Lung (tissue), 12 donors: Measurements from ENCODE around the gene DCBLD2. TPM values are rescaled to one million over a fixed set of nuclear protein-coding genes. Genes with fewer than 3 reads are reported as not detected.
A peak's percentile ranks its signal among the peaks of the same experiment; 100 is the strongest.
"Not testable (repeated sequence)": the region's sequence is repeated elsewhere in the genome, so short reads cannot be mapped to it uniquely, and the experiment has no call there.

ENCODE experiments used
- ATAC-seq: fragments of 200-7000 bp; cut with Tn5 transposase; one replicate; pipeline ENCODE4 v1.9.1; 2020; ENCODE audit warnings: moderate number of reproducible peaks; ENCODE audit not compliant: insufficient read depth, low FRiP score
- DNase-seq, 3 donors: peaks; one replicate each; pipeline ENCODE4 v3.0.0-alpha.2; 2013 to 2017
- H3K27ac ChIP-seq, 2 donors: one replicate each; pipeline ENCODE4 v1.5.1; 2013; ENCODE audit warnings: mild to moderate bottlenecking in 2 of 2, moderate library complexity in 2 of 2, control low read depth in 1 of 2, inconsistent platforms in 1 of 2, low read depth in 1 of 2, low read length in 1 of 2
- H3K27me3 ChIP-seq, 3 donors: one replicate each; pipeline ENCODE4 v1.5.1; 2013; ENCODE audit warnings: low read length in 2 of 3; ENCODE audit not compliant: control insufficient read depth in 3 of 3, insufficient read depth in 3 of 3
- H3K36me3 ChIP-seq, 4 donors: one replicate each; pipeline ENCODE4 v1.5.1; 2013; ENCODE audit warnings: low read length in 4 of 4, mild to moderate bottlenecking in 1 of 4, moderate library complexity in 1 of 4; ENCODE audit not compliant: control insufficient read depth in 4 of 4, insufficient read depth in 4 of 4
- H3K4me1 ChIP-seq, 5 donors: one replicate each; pipeline ENCODE4 v1.5.1; 2013; ENCODE audit warnings: low read length in 5 of 5, mild to moderate bottlenecking in 2 of 5, moderate library complexity in 1 of 5; ENCODE audit not compliant: control insufficient read depth in 5 of 5, insufficient read depth in 5 of 5
- H3K4me3 ChIP-seq: one replicate; pipeline ENCODE4 v1.5.1; 2013; ENCODE audit warnings: mild to moderate bottlenecking, control low read depth, moderate library complexity
- H3K9ac ChIP-seq, 2 donors: one replicate each; pipeline ENCODE4 v1.5.1; 2013; ENCODE audit warnings: low read length in 2 of 2, control low read depth in 1 of 2; ENCODE audit not compliant: insufficient read depth in 1 of 2
- H3K9me3 ChIP-seq, 4 donors: one replicate each; pipeline ENCODE4 v1.5.1; 2013; ENCODE audit warnings: low read length in 3 of 4, mild to moderate bottlenecking in 1 of 4, moderate library complexity in 1 of 4; ENCODE audit not compliant: control insufficient read depth in 4 of 4, insufficient read depth in 3 of 4
- WGBS, 2 donors: extraction: QIAGEN DNeasy Blood & Tissue Kit; methylation state at CpG; one replicate each; pipeline ENCODE4 v1.1.7; 2013; 5-methylcytosine and 5-hydroxymethylcytosine counted together
- polyA plus RNA-seq, 2 donors: library from polyadenylated mRNA; stranded (reverse); fragments of 200-250 nt; gene quantifications; one replicate each; pipeline ENCODE4 v1.2.1, GENCODE V29; 2013
- total RNA-seq, 2 donors: library from RNA; depleted of rRNA in 1 of 2; stranded (reverse); fragments of >200 nt in 1 of 2; gene quantifications; one replicate each; pipeline ENCODE4 v1.2.1, GENCODE V29; 2014 to 2021
- TF ChIP-seq, protein P1 (sequence below): IDR thresholded peaks from 2 replicates; pipeline ENCODE4 v1.5.1; 2012; ENCODE audit warnings: mild to moderate bottlenecking; ENCODE audit errors: control extremely low read depth, extremely low read depth
- donor health status: control.
- donor health status: control.
- donor health status: Bipolar disorder and iron deficiency.
- donor health status: healthy.
- donor health status: DM: yes; HTN: yes; CAD: no.

DCBLD2 gene
- total and polyA plus RNA-seq, 4 donors: 7.1 to 83.8 (median 18.5) TPM

DNA sequence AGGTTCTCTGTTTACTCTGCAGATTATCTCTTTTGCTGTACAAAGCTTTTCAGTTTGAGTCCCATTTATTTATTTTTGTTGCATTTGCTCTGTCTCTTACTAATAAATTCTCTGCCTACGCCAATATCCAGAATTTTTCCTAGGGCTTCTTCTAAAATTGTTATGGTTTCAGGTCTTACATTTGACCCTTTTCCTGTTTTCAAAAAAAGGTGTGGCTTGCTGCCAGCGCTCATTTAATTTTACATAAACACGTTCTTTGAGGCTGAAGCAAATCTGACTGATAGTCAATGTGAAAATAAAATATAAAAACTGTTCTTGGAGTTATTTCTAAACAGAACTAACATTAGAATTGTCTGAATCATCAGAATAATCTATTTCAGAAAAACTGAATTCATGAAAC, 32.1 kb downstream of the DCBLD2 start:
- DNase-seq: peak in 1 of 3 donors; percentile 27
- peaks cover 0 to 7% (median 6%) of the 10 kb centered on the region in 4 donors for H3K36me3 ChIP-seq
- no peaks in the 10 kb centered on the region for H3K9me3 ChIP-seq
- TF ChIP-seq, protein P1, sequence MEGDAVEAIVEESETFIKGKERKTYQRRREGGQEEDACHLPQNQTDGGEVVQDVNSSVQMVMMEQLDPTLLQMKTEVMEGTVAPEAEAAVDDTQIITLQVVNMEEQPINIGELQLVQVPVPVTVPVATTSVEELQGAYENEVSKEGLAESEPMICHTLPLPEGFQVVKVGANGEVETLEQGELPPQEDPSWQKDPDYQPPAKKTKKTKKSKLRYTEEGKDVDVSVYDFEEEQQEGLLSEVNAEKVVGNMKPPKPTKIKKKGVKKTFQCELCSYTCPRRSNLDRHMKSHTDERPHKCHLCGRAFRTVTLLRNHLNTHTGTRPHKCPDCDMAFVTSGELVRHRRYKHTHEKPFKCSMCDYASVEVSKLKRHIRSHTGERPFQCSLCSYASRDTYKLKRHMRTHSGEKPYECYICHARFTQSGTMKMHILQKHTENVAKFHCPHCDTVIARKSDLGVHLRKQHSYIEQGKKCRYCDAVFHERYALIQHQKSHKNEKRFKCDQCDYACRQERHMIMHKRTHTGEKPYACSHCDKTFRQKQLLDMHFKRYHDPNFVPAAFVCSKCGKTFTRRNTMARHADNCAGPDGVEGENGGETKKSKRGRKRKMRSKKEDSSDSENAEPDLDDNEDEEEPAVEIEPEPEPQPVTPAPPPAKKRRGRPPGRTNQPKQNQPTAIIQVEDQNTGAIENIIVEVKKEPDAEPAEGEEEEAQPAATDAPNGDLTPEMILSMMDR: no peak
- no peak for ATAC-seq
- no peak overlapping the region for H3K27ac ChIP-seq
- WGBS, 2 donors: 80 to 81% methylated on average over 3 of the region's 3 CpGs
- H3K4me1 ChIP-seq: no peaks in the 10 kb centered on the region
- H3K4me3 ChIP-seq: no peak overlapping the region
- no peak overlapping the region for H3K9ac ChIP-seq
- H3K27me3 ChIP-seq: no peaks in the 10 kb centered on the region

DNA sequence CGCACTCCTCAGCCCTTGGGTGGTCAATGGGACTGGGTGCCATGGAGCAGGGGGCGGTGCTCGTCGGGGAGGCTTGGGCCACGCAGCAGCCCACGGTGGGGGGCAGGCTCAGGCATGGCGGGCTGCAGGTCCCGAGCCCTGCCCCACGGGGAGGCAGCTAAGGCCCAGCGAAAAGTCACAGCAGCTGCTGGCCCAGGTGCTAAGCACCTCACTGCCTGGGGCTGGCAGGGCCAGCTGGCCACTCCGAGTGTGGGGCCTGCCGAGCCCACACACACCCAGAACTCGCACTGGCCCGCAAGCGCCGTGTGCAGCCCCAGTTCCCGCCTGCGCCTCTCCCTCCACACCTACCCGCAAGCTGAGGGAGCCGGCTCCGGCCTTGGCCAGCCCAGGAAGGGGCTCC, 43.5 kb downstream of the DCBLD2 start:
- not testable (repeated sequence) for H3K27ac ChIP-seq, ATAC-seq, DNase-seq, H3K27me3 ChIP-seq, H3K9ac ChIP-seq, H3K4me3 ChIP-seq, H3K4me1 ChIP-seq, H3K36me3 ChIP-seq
- peaks cover 0 to 11% (median 0%) of the 10 kb centered on the region in 4 donors for H3K9me3 ChIP-seq
- WGBS, 2 donors: 98 to 99% methylated on average over 21 of the region's 21 CpGs

- ATAC-seq: not testable (repeated sequence)
These were observed 44.2 kb downstream of the DCBLD2 start for GRCh38 chr3:98857258-98857657.

DNA sequence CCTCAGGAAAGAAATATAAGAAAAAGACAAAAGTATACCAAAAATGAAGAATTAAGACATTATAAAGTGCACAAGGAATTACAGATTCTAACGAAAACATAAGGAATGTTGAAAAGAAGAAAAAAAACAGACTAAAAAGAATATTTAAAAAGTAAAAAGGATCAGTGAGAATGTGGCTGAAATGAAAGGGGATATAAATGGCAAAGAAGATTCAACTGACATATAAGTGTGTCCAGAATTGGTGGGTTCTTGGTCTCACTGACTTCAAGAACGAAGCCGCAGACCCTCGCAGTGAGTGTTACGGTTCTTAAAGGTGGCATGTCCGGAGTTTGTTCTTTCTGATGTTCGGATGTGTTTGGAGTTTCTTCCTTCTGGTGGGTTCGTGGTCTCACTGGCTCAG, 44.8 kb downstream of the DCBLD2 start:
- DNase-seq (no peak), ATAC-seq (no peak)
- Histone ChIP-seq H3K9ac (no peak overlapping the region), H3K4me1 (peaks cover 0 to 2% (median 0%) of the 10 kb centered on the region in 5 donors), H3K36me3 (peaks cover 0 to 8% (median 2%) of the 10 kb centered on the region in 4 donors), H3K4me3 (no peak overlapping the region), H3K9me3 (peaks cover 0 to 11% (median 0%) of the 10 kb centered on the region in 4 donors), H3K27ac (no peak overlapping the region), H3K27me3 (no peaks in the 10 kb centered on the region)
- TF ChIP-seq, protein P1: no peak
- 97 to 100% methylated on average over 8 of the region's 8 CpGs for WGBS, 2 donors

More at GRCh38 chr3:98857258-98857657, 44.2 kb downstream of the DCBLD2 start:
- not testable (repeated sequence) for H3K4me3 ChIP-seq, H3K27ac ChIP-seq, H3K9ac ChIP-seq, H3K4me1 ChIP-seq, DNase-seq, H3K27me3 ChIP-seq, H3K36me3 ChIP-seq
- H3K9me3 ChIP-seq: peaks cover 0 to 11% (median 0%) of the 10 kb centered on the region in 4 donors
- WGBS, 2 donors: 96 to 98% methylated on average over 9 of the region's 9 CpGs
